HCT116 (cell line): ENCODE measurements around the gene SULT1A1. TPM values are rescaled to one million over a fixed set of nuclear protein-coding genes. Genes with fewer than 3 reads are reported as not detected.

Experiments
- ATAC-seq: fragments of 200-7000 bp; cut with Tn5 transposase; 2 replicates; pipeline ENCODE4 v1.9.1; 2020; ENCODE audit warnings: mild to moderate bottlenecking, moderate library complexity
- BruUV-seq: library from RNA; stranded (reverse); fragments of 400-500 nt; replicated peaks from 2 replicates; lab custom pipeline; 2021; lab: Mats Ljungman, UMichigan
- CTCF ChIA-PET: fragments of 300-600 bp; sonication (Branson Sonifier 250); formaldehyde crosslinking; loops from one replicate; lab custom pipeline; 2021; ENCODE audit warnings: antibody characterized with exemption; lab: Charles Lee
- POLR2A ChIA-PET: fragments of 300-600, 350-600 bp; sonication (Branson Sonifier 250); formaldehyde crosslinking; loops from one replicate; lab custom pipeline; 2021; ENCODE audit warnings: antibody characterized with exemption; lab: Charles Lee
- RAD21 ChIA-PET, 2 experiments: fragments of 300-600 bp; sonication (Branson Sonifier 250); formaldehyde crosslinking; loops; one replicate each; lab custom pipeline; 2023; ENCODE audit warnings: low total read pairs in 2 of 2; ENCODE audit not compliant: uncharacterized antibody in 2 of 2, unreplicated experiment in 2 of 2, low non-redundant PET in 1 of 2; lab: Charles Lee
- DNase-seq: peaks from one replicate; pipeline ENCODE4 v3.0.0-alpha.2; 2010; ENCODE audit warnings: low read depth, low spot score
- H2AFZ ChIP-seq: fragments of 200-600 bp; shearing (Covaris generic), sonication (generic); 2 replicates; pipeline ENCODE4 v1.6.1; 2017; ENCODE audit warnings: low read depth, mixed run types, mixed read lengths, antibody characterized with exemption, low read length; ENCODE audit not compliant: poor library complexity, severe bottlenecking
- H3K27ac ChIP-seq: 2 replicates; pipeline ENCODE4 v1.5.1; 2012; ENCODE audit warnings: low read depth, low read length
- H3K27me3 ChIP-seq: fragments of 200-600 bp; sonication (generic); 2 replicates; pipeline ENCODE4 v1.6.1; 2016; ENCODE audit warnings: mixed run types, low read length, mixed read lengths; ENCODE audit not compliant: insufficient read depth
- H3K36me3 ChIP-seq, 2 experiments: fragments of 200-500 bp in 1 of 2; fragments of 200-600 bp in 1 of 2; sonication (Bioruptor generic) in 1 of 2; sonication (generic) in 1 of 2; 2 replicates each; pipeline versions ENCODE4 v1.5.1 to v1.6.1; 2014 to 2016; ENCODE audit warnings: low read length in 2 of 2, inconsistent platforms in 1 of 2, mixed read lengths in 1 of 2, mixed run types in 1 of 2; ENCODE audit not compliant: insufficient read depth in 2 of 2, control insufficient read depth in 1 of 2
- H3K4me1 ChIP-seq, 2 experiments: fragments of 200-600 bp in 1 of 2; sonication (generic) in 1 of 2; 2 replicates each; pipeline versions ENCODE4 v1.5.1 to v1.6.1; 2012 to 2017; ENCODE audit warnings: low read length in 2 of 2, inconsistent platforms in 1 of 2, mild to moderate bottlenecking in 1 of 2, mixed read lengths in 1 of 2, mixed run types in 1 of 2, moderate library complexity in 1 of 2; ENCODE audit not compliant: insufficient read depth in 2 of 2, control insufficient read depth in 1 of 2
- H3K4me2 ChIP-seq: fragments of 200-600 bp; sonication (generic); 2 replicates; pipeline ENCODE4 v1.6.1; 2017; ENCODE audit warnings: mixed run types, low read length, mixed read lengths
- H3K4me3 ChIP-seq, 2 experiments: fragments of 200-600 bp in 1 of 2; sonication (generic) in 1 of 2; replicated peaks in 1 of 2; 2 replicates each; pipeline ENCODE4 v1.5.1; 2011 to 2016; ENCODE audit warnings: low read length in 2 of 2, control low read depth in 1 of 2, low read depth in 1 of 2, mild to moderate bottlenecking in 1 of 2, mixed read lengths in 1 of 2, mixed run types in 1 of 2
- H3K79me2 ChIP-seq: fragments of 200-600 bp; sonication (generic); 2 replicates; pipeline ENCODE4 v1.6.1; 2017; ENCODE audit warnings: mild to moderate bottlenecking, mixed run types, low read length, moderate library complexity, mixed read lengths; ENCODE audit not compliant: insufficient read depth
- H3K9ac ChIP-seq: fragments of 200-600 bp; sonication (generic); 2 replicates; pipeline ENCODE4 v1.6.1; 2016; ENCODE audit warnings: low read length, mixed read lengths
- H3K9me2 ChIP-seq: fragments of 200-600 bp; sonication (generic), shearing (Covaris generic); 2 replicates; pipeline ENCODE4 v1.6.1; 2017; ENCODE audit warnings: mixed run types, mild to moderate bottlenecking, moderate library complexity; ENCODE audit not compliant: insufficient read depth
- H3K9me3 ChIP-seq, 2 experiments: fragments of 200-500 bp in 1 of 2; fragments of 200-600 bp in 1 of 2; sonication (Bioruptor generic) in 1 of 2; sonication (generic) in 1 of 2; 2 replicates each; pipeline ENCODE4 v1.6.1; 2014 to 2017; ENCODE audit warnings: low read length in 2 of 2, mixed read lengths in 2 of 2, inconsistent platforms in 1 of 2, low read depth in 1 of 2, mild to moderate bottlenecking in 1 of 2, mixed run types in 1 of 2, moderate library complexity in 1 of 2; ENCODE audit not compliant: control insufficient read depth in 1 of 2, insufficient read depth in 1 of 2
- H4K20me1 ChIP-seq: fragments of 200-600 bp; sonication (generic), shearing (Covaris generic); 2 replicates; pipeline ENCODE4 v1.6.1; 2017; ENCODE audit warnings: mixed run types, mild to moderate bottlenecking, moderate library complexity; ENCODE audit not compliant: insufficient read depth
- CEBPB ChIP-seq: IDR thresholded peaks from 2 replicates; pipeline ENCODE4 v1.6.1; 2012; ENCODE audit warnings: low read depth
- CTCF ChIP-seq, 3 experiments: fragments of 200-600 bp in 1 of 3; sonication (generic) in 1 of 3; IDR thresholded peaks in 2 of 3; conservative IDR thresholded peaks in 1 of 3; 2 replicates each; pipeline ENCODE4 v1.5.1; 2012 to 2017; ENCODE audit warnings: low read depth in 2 of 3, low read length in 2 of 3, antibody characterized with exemption in 1 of 3, borderline replicate concordance in 1 of 3, control low read depth in 1 of 3, mild to moderate bottlenecking in 1 of 3, mixed read lengths in 1 of 3, mixed run types in 1 of 3, moderate library complexity in 1 of 3; ENCODE audit not compliant: insufficient read depth in 1 of 3
- ELF1 ChIP-seq: IDR thresholded peaks from 2 replicates; pipeline ENCODE4 v1.6.1; 2012; ENCODE audit warnings: low read depth, borderline replicate concordance
- EZH2 ChIP-seq: fragments of 200-600 bp; sonication (generic); IDR thresholded peaks from 2 replicates; pipeline ENCODE4 v1.6.1; 2017; ENCODE audit warnings: antibody characterized with exemption, mixed run types
- EZH2phosphoT487 ChIP-seq: fragments of 200-600 bp; IDR thresholded peaks from 2 replicates; pipeline ENCODE4 v1.6.1; 2018; ENCODE audit warnings: antibody characterized with exemption, borderline replicate concordance
- FOSL1 ChIP-seq: IDR thresholded peaks from 2 replicates; pipeline ENCODE4 v1.6.1; 2012; ENCODE audit warnings: low read depth
- POLR2AphosphoS5 ChIP-seq: IDR thresholded peaks from 2 replicates; pipeline ENCODE4 v1.6.1; 2011; ENCODE audit warnings: mild to moderate bottlenecking, low read depth, low read length, moderate library complexity
- RAD21 ChIP-seq: IDR thresholded peaks from 2 replicates; pipeline ENCODE4 v1.6.1; 2012; ENCODE audit warnings: low read depth, mild to moderate bottlenecking
- REST ChIP-seq: IDR thresholded peaks from 2 replicates; pipeline ENCODE4 v1.6.1; 2012; ENCODE audit warnings: low read depth
- SIN3A ChIP-seq: IDR thresholded peaks from 2 replicates; pipeline ENCODE4 v1.6.1; 2012; ENCODE audit warnings: low read depth
- SP1 ChIP-seq: IDR thresholded peaks from 2 replicates; pipeline ENCODE4 v1.6.1; 2012; ENCODE audit warnings: low read depth
- TCF7L2 ChIP-seq: IDR thresholded peaks from 2 replicates; pipeline ENCODE4 v1.7.0; 2011; ENCODE audit warnings: borderline replicate concordance, inconsistent platforms; ENCODE audit not compliant: insufficient read depth, insufficient read length; ENCODE audit errors: extremely low read depth
- YY1 ChIP-seq: IDR thresholded peaks from 2 replicates; pipeline ENCODE4 v1.6.1; 2011; ENCODE audit warnings: low read length, low read depth, moderate library complexity, mild to moderate bottlenecking; ENCODE audit not compliant: insufficient replicate concordance; ENCODE audit errors: extremely low read depth
- ZFX ChIP-seq: fragments of 450-650 bp; IDR thresholded peaks from 2 replicates; pipeline ENCODE4 v1.6.1; 2017
- ZNF274 ChIP-seq: fragments of 200-500 bp; sonication (Bioruptor generic); IDR thresholded peaks from 2 replicates; pipeline ENCODE4 v1.6.1; 2014; ENCODE audit warnings: mild to moderate bottlenecking, low read depth, low read length, inconsistent platforms
- intact Hi-C: fragments of 100-400 bp; cut with micrococcal nuclease; formaldehyde crosslinking; loops from 2 replicates; pipeline ENCODE4 v1.10.0; 2022
- total RNA-seq: library from RNA; stranded (reverse); gene quantifications from one replicate; pipeline ENCODE4 v1.2.1, GENCODE V29; 2021; ENCODE audit not compliant: unreplicated experiment

SULT1A1 gene
- total RNA-seq, 1 experiment from 2014 or later: 23.1 TPM

- Histone ChIP-seq H3K27ac (no peak overlapping the region), H3K4me3 (no peak overlapping the region), H3K79me2 (peaks cover 6% of the 10 kb centered on the region; the same call in 1 of the 2 replicates), H3K9me3 (no peaks in the 10 kb centered on the region), H3K9me2 (no peaks in the 10 kb centered on the region), H3K9ac (no peak overlapping the region), H2AFZ (no peak overlapping the region), H3K4me2 (no peak overlapping the region), H3K36me3 (no peaks in the 10 kb centered on the region; a peak in 1 of 4 replicates), H3K4me1 (peaks cover 5 to 17% of the 10 kb centered on the region in 2 experiments; a peak in 3 of 4 replicates), H3K27me3 (no peaks in the 10 kb centered on the region), H4K20me1 (no peaks in the 10 kb centered on the region)
- no TSS peak for BruUV-seq
- TF ChIP-seq SP1 (no peak), FOSL1 (no peak), RAD21 (no peak), EZH2 (no peak), ZFX (no peak), ZNF274 (no peak), POLR2AphosphoS5 (no peak), SIN3A (no peak), CEBPB (no peak), YY1 (no peak), TCF7L2 (no peak)
- CTCF ChIA-PET: no interaction called here
- RAD21 ChIA-PET: no interaction called here
- DNase-seq (no peak), ATAC-seq (no peak)
- POLR2A ChIA-PET: no interaction called here
- intact Hi-C loops: no loop called here
Measured at GRCh38 chr16:28556914-28557320, 52.9 kb downstream of the SULT1A1 start.

- Histone ChIP-seq H3K36me3 (no peaks in the 10 kb centered on the region; a peak in 1 of 4 replicates), H3K9ac (no peak overlapping the region), H3K4me2 (no peak overlapping the region), H3K27ac (no peak overlapping the region), H3K27me3 (no peaks in the 10 kb centered on the region), H3K9me2 (no peaks in the 10 kb centered on the region), H3K9me3 (no peaks in the 10 kb centered on the region), H4K20me1 (no peaks in the 10 kb centered on the region), H3K4me1 (peaks cover 5 to 17% of the 10 kb centered on the region in 2 experiments; a peak in 3 of 4 replicates), H3K4me3 (no peak overlapping the region), H3K79me2 (peaks cover 6% of the 10 kb centered on the region; the same call in 1 of the 2 replicates), H2AFZ (no peak overlapping the region)
- no peak for ATAC-seq
- no TSS peak for BruUV-seq
- intact Hi-C loops: no loop called here
- no peak for DNase-seq
- RAD21 ChIA-PET: no interaction called here
- no peak for TF ChIP-seq ELF1
- TF ChIP-seq REST: no peak
- no peak for TF ChIP-seq CTCF (IDR thresholded peaks at IDR 0.05 in 2 of 3, conservative IDR thresholded peaks at IDR 0.05 in 1 of 3; ENCODE audit: borderline replicate concordance in 1 of 3, insufficient read depth in 1 of 3, low read depth in 2 of 3, low read length in 2 of 3)
- TF ChIP-seq YY1: no peak
- TF ChIP-seq EZH2phosphoT487: no peak
- POLR2A ChIA-PET: no interaction called here
- CTCF ChIA-PET: no interaction called here
Measured at GRCh38 chr16:28555561-28555960, 54.3 kb downstream of the SULT1A1 start.
